HG02884 (cell line): ENCODE data around the gene MARCHF4.

Experiments
- ATAC-seq: cut with Tn5 transposase; IDR thresholded peaks from one replicate; pipeline ENCODE4 v1.9.1; 2021; ENCODE audit warnings: mild to moderate bottlenecking, moderate library complexity; ENCODE audit not compliant: unreplicated experiment

MARCHF4 gene

DNA sequence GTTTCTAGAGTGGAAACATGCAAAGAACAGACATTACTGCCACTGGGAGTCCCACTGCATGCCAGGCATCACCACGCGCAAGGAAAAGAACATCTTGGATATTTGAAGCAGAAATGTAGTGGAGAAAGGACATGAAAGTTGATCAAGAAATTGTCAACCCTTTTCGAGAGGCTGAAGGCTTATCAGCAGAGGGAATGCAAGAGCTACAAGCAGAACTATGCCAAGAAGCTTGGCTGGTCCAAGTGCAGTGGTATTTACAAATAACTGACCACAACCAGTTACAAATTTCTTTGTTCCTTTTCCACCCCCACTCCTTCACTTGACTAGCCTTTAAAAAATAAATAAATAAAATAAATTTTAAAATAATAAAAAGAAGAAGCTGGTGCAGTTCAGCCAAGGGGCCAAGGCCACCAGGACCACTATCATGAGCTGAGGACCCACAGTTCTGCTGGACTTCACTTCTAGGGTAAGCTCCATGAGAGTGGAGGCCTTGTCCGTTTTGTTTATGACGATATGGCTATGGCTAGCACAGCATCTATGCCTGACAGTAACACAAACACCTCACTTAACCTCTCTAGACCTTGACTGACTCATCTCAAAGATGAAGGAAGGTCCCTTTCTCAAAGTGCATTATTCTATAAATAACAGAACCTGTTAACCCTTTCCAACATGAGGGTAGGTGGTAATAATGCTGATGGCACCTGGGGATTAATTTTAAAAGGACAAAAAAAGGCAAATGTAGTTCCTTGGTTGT, 20.9 kb downstream of the MARCHF4 start:
- no peak for ATAC-seq

DNA sequence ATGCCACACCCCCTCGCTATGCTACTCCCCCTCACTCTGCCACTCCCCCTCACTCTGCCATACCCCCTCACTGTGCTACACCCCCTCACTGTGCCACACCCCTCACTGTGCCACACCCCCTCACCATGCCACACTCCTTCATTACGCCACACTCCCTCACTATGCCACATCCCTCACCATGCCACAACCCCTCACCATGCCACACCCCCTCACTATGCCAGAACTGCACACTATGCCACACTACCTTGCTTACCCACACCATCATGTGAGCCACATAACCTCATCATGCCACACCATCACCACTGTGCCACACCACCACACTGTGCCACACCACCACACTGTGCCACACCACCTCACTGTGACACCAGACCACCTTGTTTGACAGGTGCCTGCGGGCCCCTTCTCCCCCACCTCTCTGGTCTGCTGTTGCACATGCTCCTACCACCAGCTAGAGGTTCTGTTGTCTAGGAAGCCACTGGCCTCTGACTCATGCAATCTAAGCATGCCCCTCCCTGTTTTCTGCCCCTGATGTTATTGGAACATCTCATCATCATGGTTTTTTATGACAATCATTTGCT, 22.0 kb downstream of the MARCHF4 start:
- no peak for ATAC-seq

- ATAC-seq: no peak
Measured at GRCh38 chr2:216349366-216349765, 22.9 kb downstream of the MARCHF4 start.

DNA sequence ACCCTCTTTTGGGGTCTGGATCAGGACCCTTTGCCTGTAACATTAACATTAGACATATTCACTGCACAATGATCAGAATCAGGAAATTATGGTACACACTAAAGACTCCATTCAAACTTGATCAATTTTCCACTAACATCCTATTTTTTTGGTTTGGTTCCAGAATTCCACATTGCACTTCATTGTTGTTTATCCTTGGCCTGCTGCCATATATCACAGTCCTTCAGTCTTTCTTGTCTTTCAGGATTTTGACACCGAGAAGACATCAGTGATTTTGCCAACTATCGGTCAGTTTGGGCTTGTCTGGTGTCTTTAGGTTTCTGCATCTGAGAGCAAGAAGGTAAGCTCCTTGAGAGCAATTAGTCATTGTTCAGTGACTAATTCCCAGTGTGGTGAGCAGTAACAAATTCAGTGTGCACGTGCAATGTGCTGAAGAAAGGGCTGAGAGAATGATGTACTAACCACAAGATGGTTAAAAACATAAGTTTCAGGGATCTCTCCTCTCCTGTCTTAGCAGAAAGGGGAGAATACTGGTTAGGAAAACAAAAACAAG, 23.5 kb downstream of the MARCHF4 start:
- no peak for ATAC-seq

DNA sequence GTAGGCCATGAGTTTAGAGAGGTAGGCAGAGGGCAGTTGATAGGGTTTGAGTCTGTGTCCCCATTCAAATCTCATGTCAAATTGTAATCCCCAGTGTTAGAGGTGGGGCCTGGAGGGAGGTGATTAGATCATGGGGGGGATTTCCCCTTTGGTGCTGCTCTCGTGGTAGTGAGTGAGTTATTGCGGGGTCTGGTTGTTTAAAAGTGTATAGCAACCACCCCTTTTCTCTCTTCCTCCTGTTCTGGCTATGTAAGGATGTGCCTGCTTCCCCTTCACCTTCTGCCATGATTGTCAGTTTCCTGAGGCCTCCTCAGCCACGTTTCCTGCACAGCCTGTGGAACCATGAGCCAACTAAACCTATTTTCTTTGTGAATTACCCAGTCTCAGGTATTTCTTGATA, 25.5 kb downstream of the MARCHF4 start:
- ATAC-seq: no peak

DNA sequence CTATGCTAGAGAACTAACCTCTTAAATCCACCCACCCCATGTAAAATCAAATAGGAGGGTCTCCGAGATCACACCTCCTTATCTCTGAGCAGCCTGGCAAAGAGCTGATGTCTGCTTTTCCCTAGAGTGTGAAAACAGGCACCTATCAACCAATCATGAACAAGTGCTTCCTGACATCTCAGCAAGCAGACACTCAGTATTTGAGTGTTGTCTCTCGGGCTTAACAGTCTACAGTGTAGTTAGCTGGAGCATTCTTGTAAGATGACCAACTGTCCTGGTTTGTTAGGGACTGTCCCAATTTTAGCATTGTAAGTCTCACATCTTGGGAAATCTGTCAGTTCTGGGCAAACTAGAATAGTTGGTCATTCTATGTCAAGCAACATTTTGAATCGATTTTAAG, 26.4 kb downstream of the MARCHF4 start:
- ATAC-seq: no peak

GRCh38 chr2:216344950-216345300, 27.4 kb downstream of the MARCHF4 start:
- ATAC-seq: no peak

GRCh38 chr2:216344206-216344949, 27.9 kb downstream of the MARCHF4 start:
- no peak for ATAC-seq

GRCh38 chr2:216343221-216343980, 28.9 kb downstream of the MARCHF4 start:
- no peak for ATAC-seq

DNA sequence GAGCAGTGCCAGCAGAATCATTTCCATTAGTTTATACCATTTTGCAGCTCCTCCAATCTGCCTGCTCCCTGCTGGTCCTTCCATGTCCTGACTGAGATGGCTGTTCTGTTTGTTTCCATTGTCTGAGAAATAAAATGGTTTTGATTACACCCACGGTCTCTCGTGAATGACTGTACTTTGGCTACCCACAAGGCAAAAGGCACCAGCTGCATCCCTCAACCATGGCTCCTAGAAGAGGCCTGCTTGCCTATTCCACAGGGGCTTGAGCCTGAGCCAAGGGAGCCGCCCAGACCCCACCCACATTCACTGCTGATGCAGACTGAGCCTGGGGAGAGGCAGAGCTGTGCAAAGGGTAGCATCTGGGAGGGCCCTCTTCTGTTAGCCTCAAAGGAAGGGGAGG, 31.2 kb downstream of the MARCHF4 start:
- no peak for ATAC-seq

DNA sequence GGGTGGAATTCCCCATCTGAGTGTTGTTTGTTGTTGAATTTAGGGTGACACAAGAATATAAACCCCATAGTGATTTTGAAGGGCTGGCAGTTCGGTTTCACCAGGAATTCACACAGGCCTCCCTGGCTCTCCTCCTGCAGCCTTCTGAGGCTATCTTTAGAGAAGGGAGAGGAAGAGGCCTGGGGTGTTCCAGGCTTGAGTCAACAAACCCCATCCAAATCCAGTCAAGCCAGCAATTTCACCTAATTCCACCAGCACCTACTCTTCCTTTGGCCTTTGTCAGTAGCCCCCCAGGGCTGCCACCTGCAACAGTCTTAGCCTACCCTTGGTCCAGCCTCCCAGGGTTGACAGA, 32.0 kb downstream of the MARCHF4 start:
- ATAC-seq: no peak

GRCh38 chr2:216339456-216340279, 32.6 kb downstream of the MARCHF4 start:
- no peak for ATAC-seq

DNA sequence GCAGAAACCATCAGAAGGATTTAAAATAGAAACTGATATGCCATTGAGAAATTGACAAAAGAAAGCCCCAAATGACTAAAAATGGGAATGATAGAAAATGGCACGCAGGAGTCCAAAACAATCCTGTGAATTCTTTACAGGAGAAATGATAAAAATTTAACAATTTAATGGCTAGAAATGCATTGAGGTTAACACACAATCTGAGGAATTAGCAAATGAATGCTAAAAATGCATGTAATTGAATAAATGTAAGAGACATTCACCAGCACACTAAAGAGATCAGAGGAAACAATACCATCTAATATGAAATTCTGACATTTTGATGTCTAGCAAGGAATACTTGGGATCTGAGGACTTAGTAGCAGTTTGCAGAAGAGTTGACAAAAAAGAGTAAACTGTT, 37.0 kb downstream of the MARCHF4 start:
- ATAC-seq: no peak

DNA sequence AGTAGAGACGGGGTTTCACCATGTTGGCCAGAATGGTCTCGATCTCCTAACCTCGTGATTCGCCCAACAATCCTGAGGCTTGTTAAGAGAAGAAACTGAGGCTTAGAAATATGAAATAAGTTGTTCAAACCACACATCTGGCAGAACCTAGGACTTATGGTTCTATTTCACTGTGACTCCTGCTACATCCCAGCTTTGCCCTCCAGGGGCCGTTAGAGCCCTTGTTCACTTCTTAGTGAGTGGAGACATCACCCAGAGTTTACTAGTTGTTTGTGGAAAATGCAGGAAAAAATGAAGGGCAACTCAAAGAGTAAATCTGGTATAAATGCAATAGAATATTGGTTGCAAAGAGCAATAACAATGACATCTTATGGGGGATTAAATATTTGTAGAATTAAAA, 43.9 kb downstream of the MARCHF4 start:
- no peak for ATAC-seq

DNA sequence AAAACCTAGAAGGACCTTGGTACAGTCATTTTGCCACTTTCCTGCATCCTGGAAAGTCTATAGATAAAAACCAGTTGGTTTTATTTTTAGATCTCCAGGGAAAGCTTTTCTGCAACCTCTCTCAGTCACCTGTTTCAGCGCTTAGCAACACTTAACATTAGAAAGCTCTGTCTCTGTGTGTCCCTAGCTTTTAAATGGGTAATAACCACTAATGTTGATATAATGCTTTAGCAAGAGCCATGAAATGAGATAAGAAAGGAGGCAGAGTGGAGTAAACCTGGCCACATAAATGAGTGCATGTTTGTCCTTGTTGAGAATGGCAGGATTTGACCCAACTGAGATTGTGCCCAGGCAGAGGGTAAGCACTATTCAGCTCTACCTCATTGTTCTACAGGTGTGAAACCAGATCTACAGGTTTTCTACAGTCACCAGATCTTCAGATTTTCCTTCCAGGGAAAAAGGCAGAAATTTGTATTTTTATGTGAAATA, 44.8 kb downstream of the MARCHF4 start:
- ATAC-seq: no peak
